HG02798 (cell line): Measurements from ENCODE around the gene ZP2.
A peak's percentile ranks its signal among the peaks of the same experiment; 100 is the strongest.
"Not testable (repeated sequence)": the region's sequence is repeated elsewhere in the genome, so short reads cannot be mapped to it uniquely, and the experiment has no call there.

Source experiments
- ATAC-seq: cut with Tn5 transposase; IDR thresholded peaks from one replicate; pipeline ENCODE4 v1.9.1; 2021; ENCODE audit warnings: mild to moderate bottlenecking; ENCODE audit not compliant: unreplicated experiment, poor library complexity

ZP2 gene

DNA sequence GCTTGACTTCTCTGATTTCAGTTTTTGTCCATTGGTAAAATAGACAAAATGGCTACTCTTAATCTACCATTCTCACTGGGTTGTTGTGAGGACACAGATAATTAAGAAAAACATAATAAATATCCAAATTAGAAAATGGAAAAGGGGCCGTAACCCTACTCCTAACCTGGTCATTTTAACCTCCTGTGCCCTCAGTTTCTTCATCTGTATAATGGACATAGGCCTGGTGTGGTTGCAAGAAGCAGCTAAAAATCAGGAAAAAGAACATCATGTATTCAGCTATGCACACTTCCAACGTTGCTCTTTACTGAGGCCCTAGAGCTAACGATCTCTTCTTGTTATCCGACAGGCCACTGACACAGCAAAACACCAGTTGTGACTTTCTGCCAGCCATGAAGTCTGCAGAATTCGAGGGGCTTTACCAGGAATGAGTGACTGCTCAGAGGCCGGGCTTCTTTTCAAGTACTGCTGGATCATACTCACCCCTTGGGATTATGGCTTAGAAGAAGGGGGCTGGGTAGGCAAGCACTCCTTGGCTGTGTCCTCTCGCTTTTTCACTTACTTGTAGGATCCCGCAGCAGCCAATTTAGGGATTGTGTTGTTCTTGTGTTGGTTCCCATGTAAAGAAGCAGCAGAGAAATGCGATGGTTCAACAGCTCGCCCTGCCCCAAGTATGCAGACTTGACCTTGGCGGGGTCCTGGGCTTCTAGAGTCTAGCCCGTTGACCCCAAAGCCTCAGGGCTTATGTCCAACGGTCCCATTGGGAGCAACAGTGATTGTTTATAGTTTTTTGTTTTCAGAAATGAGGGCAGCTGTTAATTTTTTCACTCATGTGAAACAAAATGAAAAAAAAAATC lies 32.0 kb downstream of the ZP2 start:
- no peak for ATAC-seq

GRCh38 chr16:21175397-21175796 lies 36.0 kb downstream of the ZP2 start:
- no peak for ATAC-seq

DNA sequence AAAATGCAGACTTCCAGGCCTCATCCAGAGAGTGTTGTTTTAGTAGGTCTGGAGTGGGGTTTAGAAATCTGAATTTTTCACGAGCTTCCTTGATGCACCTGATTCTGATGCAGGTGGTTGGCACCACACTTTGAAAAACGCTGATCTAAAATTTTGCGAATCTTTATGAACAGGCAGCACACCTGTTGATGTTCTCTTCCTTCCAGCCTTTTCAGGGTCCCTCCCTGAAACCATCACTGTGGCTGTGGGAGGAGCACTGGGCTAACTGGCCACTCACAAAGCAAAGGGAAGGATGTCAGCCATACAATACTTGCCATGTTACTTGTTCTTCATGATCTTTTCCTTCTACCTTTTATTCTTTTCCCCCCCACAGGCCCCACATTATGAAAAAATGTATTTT lies 38.7 kb downstream of the ZP2 start:
- no peak for ATAC-seq

- ATAC-seq: not testable (repeated sequence)
These were observed 41.3 kb downstream of the ZP2 start for GRCh38 chr16:21170116-21170515.

- ATAC-seq: no peak
These were observed 42.0 kb downstream of the ZP2 start for GRCh38 chr16:21169249-21169981.

- ATAC-seq: no peak
These were observed 43.3 kb downstream of the ZP2 start for GRCh38 chr16:21167929-21168602.

DNA sequence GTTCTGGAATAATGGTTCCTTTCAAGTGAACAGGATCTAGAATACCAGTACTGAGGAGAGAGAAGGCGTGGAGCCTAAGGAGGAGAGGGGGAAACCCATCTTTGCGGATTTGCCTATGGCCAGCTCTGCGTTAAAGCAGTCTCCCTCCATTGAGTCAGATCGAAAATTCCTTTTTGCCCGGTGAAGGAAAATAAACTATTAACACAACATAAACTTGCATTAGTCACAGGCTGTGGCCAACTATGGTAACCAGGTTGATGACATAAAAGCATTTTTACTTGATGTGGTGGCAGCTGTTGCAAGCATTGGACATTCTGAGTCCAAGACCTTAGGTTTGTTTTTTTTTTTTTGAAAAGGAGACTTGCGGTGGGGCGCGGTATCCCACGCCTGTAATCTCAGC lies 44.0 kb downstream of the ZP2 start:
- ATAC-seq: no peak

GRCh38 chr16:21166561-21166961 lies 44.8 kb downstream of the ZP2 start:
- ATAC-seq: no peak

- ATAC-seq: no peak
These were observed 46.7 kb downstream of the ZP2 start for GRCh38 chr16:21164521-21165168.

DNA sequence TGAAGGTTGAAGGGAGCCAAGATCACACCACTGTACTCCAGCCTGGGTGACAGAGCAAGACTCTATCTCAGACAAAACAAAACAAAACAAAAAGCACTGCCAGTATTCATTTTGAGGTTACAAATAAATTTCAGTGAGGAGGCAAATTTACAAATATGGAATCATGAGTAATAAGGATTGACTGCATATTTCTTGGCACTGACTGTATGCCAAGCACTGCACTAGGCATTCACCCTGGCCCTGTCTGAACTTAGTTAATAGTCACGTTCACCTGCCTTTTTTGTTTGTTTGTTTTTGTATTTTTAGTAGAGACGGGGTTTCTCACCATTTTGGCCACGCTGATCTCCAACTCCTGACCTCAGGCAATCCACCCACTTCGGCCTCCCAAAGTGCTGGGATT lies 47.8 kb downstream of the ZP2 start:
- no peak for ATAC-seq

DNA sequence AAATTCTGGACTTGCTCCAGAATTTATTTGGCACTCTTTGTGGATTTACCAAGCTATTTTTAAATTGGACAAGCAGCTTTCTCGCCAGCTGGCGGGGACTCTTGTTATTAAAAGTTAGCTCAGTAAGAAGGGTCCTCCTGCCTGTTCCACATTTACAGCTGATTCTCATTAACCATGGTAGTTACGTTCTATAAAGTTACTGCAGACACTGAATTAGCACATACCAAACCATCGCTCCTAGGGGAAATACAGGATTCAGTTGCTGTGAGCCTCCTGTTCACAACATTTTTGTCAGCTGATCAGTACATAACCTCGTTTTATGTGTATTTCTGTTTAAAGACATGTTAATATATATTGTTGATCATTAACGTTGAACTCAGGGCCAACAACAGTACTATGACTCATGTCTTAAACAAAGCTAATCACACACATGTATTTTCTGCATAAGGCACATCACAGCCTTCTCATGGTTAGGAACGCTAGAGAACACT lies 48.7 kb downstream of the ZP2 start:
- no peak for ATAC-seq

GRCh38 chr16:21161211-21161610 lies 50.2 kb downstream of the ZP2 start:
- no peak for ATAC-seq

DNA sequence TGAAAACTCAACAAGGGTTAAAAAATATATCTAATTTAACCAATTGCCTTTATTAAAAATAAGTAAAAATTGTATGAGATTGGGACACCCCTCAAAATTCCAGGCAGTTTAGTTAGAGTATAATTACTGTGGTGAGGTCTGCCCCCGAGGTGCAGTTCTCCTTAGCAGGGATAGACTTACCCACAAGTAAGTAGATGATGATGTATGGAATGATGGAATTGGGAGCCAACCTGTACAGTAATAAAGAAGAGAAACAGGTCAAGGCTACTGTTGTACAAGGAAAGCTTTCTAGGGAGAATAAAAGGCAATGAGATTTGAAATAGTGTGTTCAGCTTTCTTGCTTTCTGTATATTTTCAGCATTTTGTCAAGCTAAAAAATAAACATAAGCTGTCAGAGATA lies 51.1 kb downstream of the ZP2 start:
- no peak for ATAC-seq

DNA sequence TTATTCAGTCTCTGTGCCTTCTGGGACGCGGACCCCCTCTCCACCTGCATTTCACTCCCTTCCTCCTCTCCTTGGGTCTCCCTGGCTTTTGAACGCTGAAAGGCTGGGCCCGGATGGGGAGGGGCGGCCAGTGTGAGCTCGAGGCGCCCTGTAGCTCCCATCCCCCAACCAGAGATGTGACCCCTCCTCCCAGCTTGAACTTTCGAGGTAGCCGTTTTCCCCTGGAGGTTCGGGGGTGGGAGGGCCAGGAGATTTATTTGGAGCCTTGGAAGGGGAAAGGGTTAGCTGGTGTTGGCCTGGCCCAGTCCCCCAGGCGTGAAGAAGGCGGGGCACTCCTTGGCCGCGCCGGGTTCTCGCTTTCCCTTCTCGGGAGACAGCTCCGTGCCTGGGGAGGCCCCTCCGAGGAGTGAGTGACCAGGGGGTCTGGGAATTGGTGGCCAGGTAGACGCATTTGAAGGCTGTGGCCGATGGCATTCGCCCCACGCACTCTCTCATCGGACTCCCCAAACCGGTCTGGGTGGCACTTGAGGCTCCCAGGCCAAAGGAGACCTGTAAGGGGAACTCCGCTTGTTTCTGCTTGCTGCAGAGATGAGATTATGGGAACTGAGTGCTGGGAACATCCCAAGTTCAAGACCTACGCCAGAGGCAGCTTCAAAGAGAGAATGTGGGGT lies 52.0 kb downstream of the ZP2 start:
- peak; percentile 25 for ATAC-seq

DNA sequence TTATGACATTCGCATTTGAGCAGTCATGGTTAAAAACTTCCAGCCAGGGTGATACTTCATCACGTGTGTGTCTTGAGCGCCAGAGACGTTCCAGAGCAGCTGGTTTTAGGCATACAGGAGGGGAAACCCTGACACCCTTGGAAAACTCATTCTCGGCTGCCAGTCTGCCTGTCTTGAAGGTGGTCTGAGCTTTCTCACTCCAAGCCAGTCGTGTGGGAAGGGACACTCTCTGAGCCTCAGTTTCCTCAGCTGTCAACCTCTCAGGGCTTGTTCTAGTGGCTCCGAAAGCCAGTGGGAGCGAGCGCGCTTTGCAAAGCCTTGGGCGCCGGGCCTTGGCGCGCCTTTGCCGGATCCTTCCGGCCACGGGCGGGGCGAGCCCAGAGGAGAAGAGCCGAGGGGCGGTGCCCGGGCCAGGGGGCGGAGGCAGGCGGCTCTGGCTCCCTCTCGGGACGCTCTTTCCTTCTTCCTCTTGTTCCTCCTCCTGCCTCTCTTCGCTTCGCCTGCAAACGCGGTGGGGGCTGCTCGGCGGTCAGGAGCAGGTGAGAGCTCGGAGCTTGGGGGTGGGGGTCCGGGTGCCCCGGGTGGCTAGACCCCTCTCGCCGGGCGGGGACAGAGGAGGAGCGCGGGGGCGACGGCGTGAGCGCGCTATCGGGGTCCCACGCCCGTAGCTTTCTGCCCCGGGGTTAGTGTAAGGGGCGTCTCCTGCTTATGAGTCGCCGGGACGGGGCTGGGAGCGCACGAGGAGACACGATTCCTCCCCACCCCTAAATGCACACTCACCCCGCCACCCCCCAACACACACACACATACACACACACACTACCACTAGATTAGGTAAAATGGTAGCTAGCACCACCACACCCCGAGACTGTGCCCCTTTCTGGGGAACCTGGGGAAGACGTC lies 52.9 kb downstream of the ZP2 start, which contains the start of gene LDAF1:
Gene LDAF1, plus strand, starts transcription at position 467 of the 903 bp plus-strand sequence. CDS start 2,509 bp downstream, outside the sequence.
- ATAC-seq: peak; percentile 90

- no peak for ATAC-seq
These were observed 53.7 kb downstream of the ZP2 start for GRCh38 chr16:21157632-21158031.

DNA sequence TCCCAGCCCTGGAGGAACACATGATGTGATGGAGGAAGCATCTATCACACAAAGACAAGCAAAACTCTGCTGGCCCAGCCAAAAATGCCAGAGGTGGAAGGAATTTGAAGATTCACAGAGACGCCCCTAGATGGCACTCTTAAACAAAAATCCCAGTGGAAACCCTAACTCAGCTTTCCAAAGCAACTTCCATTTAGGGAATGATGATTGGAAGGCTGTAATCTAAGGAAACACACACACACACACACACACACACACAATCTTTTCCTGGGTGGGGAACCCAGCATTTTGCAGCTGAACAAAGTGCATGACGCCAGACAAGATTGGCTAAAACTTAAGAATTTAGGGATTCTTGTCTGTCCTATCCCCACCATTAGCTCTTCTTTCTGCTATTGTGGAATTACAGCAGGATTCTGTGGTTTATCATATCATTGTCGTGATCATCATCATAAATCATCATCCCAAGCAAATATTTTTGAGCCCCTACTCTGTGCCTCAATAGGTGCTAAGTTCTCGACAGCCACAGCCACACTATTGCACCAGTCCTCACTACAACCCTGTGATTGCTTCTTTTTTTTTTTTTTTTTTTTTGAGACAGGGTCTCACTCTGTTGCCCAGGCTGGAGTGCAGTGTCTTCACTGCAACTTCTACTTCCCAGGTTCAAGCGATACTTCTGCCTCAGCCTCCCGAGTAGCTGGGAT lies 54.5 kb downstream of the ZP2 start:
- no peak for ATAC-seq

DNA sequence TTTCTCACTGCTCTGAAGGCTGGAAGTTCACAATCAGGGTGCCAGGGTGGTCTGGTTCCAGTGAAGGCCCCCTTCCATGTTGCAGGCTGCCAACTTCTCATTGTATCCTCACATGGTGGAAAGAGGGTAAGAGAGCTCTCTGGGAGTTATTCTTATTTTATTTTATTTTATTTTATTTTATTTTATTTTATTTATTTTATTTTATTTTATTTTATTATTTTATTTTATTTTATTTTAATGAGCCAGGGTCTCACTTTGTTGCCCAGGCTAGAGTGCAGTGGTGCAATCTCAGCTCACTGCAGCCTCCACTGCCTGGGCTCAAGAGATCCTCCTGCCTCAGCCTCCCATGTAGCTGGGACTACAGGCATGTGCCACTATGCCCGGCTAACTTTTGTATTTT lies 55.4 kb downstream of the ZP2 start:
- not testable (repeated sequence) for ATAC-seq
